Stimulated activated effector memory CD8-positive, alpha-beta T cell treated with anti-CD3 and anti-CD28 coated beads, Interleukin-12 subunit alpha, Interleukin-12 subunit beta, amount 100 ng/mL, for 72 hours (primary cell): ENCODE measurements around the gene MRNIP.
A peak's percentile ranks its signal among the peaks of the same experiment; 100 is the strongest.

Experiments
- ATAC-seq: fragments of 150-1000 bp; cut with Tn5 transposase; 2 replicates; pipeline ENCODE4 v1.10.0; 2021
- DNase-seq, 2 donors: peaks; one replicate each; pipeline ENCODE4 v3.0.0; 2021 to 2022; ENCODE audit warnings: low spot score in 2 of 2
- H3K27ac Mint-ChIP-seq: one replicate; pipeline ENCODE4 v1.8.0; 2022; ENCODE audit warnings: mild to moderate bottlenecking, mixed read lengths
- H3K36me3 Mint-ChIP-seq: one replicate; pipeline ENCODE4 v1.8.0; 2022; ENCODE audit warnings: mild to moderate bottlenecking, mixed read lengths
- H3K4me1 Mint-ChIP-seq: one replicate; pipeline ENCODE4 v1.8.0; 2022; ENCODE audit warnings: mixed read lengths
- H3K4me3 Mint-ChIP-seq: one replicate; pipeline ENCODE4 v1.8.0; 2022; ENCODE audit warnings: mild to moderate bottlenecking, mixed read lengths
- H3K9me3 Mint-ChIP-seq: one replicate; pipeline ENCODE4 v1.8.0; 2022; ENCODE audit warnings: mixed read lengths

MRNIP gene

DNA sequence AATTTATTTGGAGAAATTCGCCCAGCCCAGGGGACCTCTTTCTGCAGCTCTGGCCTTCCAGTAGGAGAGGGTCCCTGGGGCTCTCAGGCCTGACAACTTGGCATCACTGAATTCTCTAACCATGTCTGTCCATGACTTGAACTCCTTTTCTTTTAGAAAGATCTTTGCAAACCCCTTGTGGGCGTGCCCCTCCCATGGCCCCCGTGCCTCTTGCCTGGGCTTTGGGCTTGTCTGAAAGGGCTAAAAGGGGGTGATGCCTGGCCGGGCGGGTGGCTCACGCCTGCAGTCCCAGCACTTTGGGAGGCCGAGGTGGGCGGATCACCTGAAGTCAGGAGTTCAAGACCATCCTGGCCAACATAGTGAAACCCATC lies 41.2 kb downstream of the MRNIP start:
- no peak for DNase-seq
- peak overlapping the region; percentile 97 for H3K27ac Mint-ChIP-seq
- H3K9me3 Mint-ChIP-seq: no peaks in the 10 kb centered on the region
- H3K36me3 Mint-ChIP-seq: peaks cover 47% of the 10 kb centered on the region
- H3K4me3 Mint-ChIP-seq: peak overlapping the region; percentile 88
- ATAC-seq: no peak
- H3K4me1 Mint-ChIP-seq: peaks cover 45% of the 10 kb centered on the region

DNA sequence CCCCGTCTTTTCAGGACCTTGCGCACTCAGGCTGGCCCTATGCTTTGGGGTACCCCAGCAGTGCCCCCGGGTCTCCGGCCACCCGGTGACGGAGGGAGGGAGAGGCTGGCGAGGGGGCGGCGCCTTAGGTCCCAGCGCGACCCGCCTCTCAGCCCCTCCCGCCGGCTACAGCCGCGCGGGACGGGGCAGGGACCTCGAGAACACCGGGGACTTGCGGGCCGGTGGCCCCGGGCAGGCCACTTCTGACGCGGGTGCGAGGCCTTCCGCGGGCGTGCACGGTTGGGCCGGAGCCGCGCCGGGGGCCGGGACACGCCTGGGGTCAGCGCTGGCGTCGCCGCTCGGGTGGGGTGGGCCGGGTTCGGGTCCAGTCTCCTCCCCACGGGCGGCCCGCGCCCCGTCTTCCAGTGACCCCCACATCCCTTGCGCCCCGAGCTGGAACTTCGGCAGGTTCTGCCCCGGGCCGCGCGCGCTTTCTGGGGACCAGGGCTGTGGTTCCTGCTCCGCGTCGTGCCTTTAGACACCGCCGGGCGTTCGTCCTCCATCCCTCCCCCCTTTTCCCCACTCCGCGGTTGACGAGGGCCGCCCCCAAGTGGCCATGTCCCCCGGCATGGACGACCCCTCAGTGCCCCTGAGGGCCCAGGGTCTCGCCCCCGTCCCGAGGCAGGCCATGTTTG lies 41.7 kb downstream of the MRNIP start:
- DNase-seq (no peak), ATAC-seq (no peak)
- Mint-ChIP-seq H3K27ac (peak overlapping the region; percentile 97), H3K4me3 (peak overlapping the region; percentile 88), H3K36me3 (peaks cover 42% of the 10 kb centered on the region), H3K4me1 (peaks cover 40% of the 10 kb centered on the region), H3K9me3 (no peaks in the 10 kb centered on the region)

DNA sequence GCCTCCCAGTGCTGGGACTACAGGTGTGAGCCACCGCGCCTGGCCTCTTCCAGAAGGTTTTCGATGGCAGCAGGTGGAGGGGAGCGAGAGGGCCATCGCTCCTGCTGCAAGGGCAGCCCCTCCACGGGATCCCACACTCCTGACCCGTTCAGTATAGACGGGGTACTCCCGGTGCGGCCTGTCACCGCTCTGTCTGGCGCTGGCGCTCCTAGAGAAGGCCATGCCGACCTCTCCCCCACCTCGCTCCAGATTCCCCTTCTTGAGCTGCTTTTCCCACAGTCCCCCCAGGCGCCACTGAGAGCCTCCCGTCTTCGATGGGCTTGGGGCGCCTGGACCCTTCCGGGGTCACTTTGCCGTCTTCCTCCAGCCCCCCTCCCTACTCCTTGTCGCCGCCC lies 42.2 kb downstream of the MRNIP start:
- H3K27ac Mint-ChIP-seq: no peak overlapping the region
- H3K4me3 Mint-ChIP-seq: no peak overlapping the region
- no peak for DNase-seq
- peaks cover 37% of the 10 kb centered on the region for H3K36me3 Mint-ChIP-seq
- H3K4me1 Mint-ChIP-seq: peaks cover 34% of the 10 kb centered on the region
- no peaks in the 10 kb centered on the region for H3K9me3 Mint-ChIP-seq
- ATAC-seq: no peak

DNA sequence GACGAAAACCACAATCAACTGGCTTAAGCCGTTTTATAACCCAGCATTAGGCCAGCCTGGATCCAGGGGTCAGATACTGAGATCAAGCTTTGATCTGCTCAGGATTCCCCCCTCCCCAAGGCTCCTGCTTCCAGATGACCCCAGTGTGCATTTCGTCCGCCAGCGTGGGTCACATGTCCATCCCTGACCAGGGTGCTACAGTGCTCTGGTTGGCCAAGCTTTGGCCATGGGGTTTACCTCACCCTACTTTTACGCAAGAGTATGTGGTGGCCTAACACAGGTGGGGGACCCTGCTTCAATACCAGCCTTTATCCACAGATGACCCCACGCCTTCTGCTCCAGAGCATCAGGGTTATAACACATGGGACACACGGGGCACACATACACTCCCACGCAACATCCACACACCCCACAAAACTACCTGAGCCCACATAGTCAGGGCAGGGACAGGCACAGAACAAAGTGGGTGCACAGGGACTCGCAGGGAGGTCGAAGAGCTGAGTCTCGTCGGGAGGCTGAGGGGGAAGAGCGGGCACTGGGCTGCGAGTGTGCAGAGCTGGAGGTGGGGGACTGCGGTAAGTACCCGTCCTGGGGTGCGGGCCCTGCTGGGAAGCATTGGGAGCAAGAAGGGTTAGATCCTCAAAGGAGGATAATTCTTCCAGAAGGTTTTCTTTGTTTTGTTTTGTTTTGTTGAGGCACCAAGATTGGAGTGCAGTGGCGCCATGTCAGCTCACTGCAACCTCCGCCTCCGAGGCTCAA lies 42.9 kb downstream of the MRNIP start:
- Mint-ChIP-seq H3K36me3 (peaks cover 33% of the 10 kb centered on the region), H3K4me1 (peaks cover 34% of the 10 kb centered on the region), H3K9me3 (no peaks in the 10 kb centered on the region), H3K4me3 (peak overlapping the region; percentile 33), H3K27ac (no peak overlapping the region)
- no peak for ATAC-seq
- DNase-seq: no peak

DNA sequence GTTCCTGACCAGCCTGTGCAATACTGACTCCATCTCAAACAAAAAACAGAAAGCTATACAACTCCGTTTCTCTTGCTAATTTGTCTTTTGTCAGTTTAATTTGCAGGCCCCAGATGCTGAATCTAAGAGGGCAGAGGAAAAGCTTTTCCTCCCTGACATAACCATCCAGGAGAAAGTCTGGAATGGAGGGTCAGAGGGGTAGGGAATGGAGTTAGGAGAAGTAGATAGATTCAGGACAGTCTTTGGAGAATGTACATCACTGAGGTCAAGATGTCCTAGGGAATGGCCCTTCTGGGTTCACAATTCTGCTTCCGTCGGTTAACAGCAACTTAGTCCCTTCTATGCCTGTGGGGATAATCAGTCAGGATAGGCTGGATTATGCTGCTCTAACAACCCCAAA lies 44.5 kb downstream of the MRNIP start:
- H3K9me3 Mint-ChIP-seq: no peaks in the 10 kb centered on the region
- H3K4me3 Mint-ChIP-seq: no peak overlapping the region
- peaks cover 23% of the 10 kb centered on the region for H3K4me1 Mint-ChIP-seq
- ATAC-seq (no peak), DNase-seq (no peak)
- peaks cover 19% of the 10 kb centered on the region for H3K36me3 Mint-ChIP-seq
- no peak overlapping the region for H3K27ac Mint-ChIP-seq

DNA sequence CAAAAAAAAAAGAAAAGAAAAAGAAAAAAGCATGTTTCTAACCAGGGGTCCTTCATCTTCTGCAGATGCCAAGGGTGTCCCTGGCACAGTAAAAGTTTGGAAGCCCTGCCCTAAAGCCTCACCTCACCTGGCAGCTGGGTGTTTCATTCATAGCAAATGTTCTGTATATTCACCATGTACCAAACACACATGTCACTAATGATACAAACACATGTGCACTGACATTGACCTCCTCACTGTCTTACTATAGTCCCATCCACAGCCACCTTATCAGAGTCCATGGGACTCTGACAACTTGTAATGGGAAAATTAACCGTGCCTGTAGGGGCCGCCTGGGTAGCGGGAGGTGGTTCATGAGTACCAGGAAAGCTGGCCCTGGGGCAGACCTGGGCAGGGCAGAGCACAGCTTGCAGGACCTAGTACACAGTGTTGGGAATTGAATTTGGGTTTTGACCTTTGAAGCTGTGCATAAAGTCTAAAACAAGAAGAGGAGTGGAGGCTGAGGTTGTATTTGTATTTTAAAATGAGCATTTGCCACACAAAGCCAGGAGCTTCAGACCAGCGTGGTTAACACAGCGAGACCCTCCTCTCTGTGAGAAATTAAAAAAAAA lies 45.5 kb downstream of the MRNIP start:
- H3K9me3 Mint-ChIP-seq: no peaks in the 10 kb centered on the region
- DNase-seq (no peak), ATAC-seq (no peak)
- no peak overlapping the region for H3K4me3 Mint-ChIP-seq
- peaks cover 11% of the 10 kb centered on the region for H3K36me3 Mint-ChIP-seq
- H3K4me1 Mint-ChIP-seq: peaks cover 15% of the 10 kb centered on the region
- H3K27ac Mint-ChIP-seq: no peak overlapping the region

DNA sequence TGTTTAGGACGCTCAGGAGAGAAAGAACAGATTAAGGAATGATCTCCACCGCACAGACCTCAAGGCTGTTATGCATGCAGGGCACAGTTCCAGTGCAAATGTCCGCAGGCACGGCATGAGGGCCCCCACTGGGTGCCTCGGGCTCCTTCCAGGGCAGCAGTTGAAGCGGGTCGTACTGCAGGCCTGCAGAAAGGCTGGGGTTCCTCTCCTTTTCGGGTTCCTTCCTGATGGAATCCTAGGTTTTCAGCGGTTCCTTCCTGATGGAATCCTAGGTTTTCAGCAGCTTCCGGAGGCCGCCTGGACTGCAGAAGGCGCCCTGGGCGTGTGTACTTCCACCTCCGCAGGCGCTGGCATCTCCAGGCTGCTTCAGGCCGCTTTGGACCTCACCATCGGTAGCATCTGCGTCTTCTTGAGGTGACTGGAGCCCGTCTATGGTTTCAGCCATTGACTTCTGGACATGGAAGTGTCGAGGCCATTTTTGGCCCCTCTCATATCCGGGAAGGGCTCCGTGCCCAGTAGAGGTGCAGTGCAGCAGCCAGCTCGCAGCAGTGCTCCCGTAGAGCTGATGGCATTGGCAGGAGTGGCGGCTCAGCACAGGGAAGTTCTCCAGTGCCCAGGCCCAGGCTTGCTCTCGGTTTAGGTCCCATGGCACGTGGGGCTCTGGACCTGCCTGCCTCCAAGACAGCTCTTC lies 46.3 kb downstream of the MRNIP start:
- DNase-seq (no peak), ATAC-seq (no peak)
- H3K27ac Mint-ChIP-seq: no peak overlapping the region
- no peaks in the 10 kb centered on the region for H3K9me3 Mint-ChIP-seq
- H3K4me3 Mint-ChIP-seq: no peak overlapping the region
- H3K36me3 Mint-ChIP-seq: peaks cover 8% of the 10 kb centered on the region
- H3K4me1 Mint-ChIP-seq: peaks cover 7% of the 10 kb centered on the region

DNA sequence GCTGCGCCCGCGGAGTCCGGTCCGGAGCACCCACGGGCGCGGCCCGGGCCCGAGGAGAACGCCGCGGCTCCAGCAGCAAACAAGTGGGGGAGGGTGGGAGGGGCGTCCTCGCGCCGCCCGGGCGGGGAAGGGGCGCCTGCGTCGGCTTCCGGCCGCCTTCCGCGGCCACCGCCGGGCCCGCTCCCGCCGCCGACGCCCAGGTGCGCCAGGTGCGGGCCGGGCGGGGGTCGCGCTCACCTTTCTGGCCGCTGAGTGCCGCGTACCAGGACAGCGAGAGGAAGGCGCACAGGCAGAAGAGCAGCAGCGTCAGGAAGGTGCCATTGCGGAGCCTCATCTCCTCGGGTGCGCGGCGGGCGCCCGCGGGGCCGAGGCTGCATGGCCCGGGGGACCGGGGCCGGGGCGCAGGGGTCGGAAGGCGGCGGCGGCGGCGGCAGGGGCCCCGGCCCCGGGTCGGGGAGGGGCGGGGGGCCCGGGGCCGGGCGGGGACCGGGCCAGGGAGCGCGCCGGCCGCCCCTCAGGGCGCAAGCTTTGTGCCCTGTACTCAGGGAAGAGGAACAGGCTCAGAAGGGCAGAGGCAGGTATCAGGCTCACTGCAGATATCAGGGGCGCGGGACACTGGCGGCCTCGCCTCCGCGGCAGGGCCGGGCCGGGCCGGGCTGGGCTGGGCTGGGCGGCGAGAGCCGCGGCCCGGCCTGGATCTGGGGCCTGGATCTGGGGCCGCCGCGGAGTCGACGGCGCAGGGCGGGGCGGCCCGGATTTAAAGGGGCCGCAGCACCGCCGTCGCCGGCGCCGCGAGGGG lies 52.2 kb downstream of the MRNIP start, which contains the start of gene MGAT4B:
MGAT4B (minus strand) TSS at position 617 of the 799 bp plus-strand sequence; CDS start at position 334, 283 bp downstream.
- peak; percentile 51 to 78 for DNase-seq
- peaks cover 39% of the 10 kb centered on the region for H3K4me1 Mint-ChIP-seq
- peak within 1 kb of the TSS; percentile 84 for H3K4me3 Mint-ChIP-seq
- H3K27ac Mint-ChIP-seq: peak within 1 kb of the TSS; percentile 90
- ATAC-seq: peak; percentile 77
- peaks cover 21% of the 10 kb centered on the region for H3K36me3 Mint-ChIP-seq
- no peaks in the 10 kb centered on the region for H3K9me3 Mint-ChIP-seq

DNA sequence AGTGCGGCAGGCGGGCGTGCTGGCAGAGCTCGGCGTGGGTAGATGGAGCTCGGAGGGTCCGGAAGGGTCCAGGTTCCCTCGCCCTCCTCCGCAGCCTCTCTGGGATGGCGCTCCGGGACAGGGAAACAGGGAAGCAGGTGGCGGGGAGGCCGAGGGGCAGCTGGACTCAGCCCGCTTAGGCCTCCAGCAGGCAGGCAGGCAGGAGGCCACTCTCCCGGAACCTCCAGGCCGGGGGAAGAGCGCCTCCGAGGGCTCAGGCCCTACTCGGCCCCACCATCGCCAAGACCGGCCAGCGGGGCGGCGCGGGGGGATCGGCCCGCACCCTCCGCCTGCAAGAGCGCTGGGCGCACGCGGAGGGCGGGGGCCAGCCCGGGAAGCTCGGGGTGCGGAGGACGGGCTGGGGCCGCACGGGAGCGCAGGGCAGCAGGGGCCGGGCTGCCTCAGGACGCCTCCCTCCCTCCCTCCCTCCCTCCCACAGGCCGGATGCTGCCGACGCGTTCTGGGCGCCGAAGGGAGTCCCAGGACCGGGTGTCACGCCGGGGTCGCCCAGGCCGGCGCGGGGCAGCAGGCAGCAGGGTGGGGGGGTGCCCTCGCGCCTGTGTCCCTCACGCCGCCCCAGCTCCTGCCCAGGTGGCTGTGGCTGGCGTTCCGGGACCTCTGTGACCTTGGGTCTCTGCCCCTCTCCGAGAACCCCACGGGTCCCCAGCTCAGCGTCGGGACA lies 52.9 kb downstream of the MRNIP start:
- H3K27ac Mint-ChIP-seq: peak overlapping the region; percentile 90
- no peak for DNase-seq
- H3K9me3 Mint-ChIP-seq: no peaks in the 10 kb centered on the region
- ATAC-seq: peak; percentile 27
- peaks cover 40% of the 10 kb centered on the region for H3K4me1 Mint-ChIP-seq
- H3K4me3 Mint-ChIP-seq: peak overlapping the region; percentile 84
- H3K36me3 Mint-ChIP-seq: peaks cover 21% of the 10 kb centered on the region

DNA sequence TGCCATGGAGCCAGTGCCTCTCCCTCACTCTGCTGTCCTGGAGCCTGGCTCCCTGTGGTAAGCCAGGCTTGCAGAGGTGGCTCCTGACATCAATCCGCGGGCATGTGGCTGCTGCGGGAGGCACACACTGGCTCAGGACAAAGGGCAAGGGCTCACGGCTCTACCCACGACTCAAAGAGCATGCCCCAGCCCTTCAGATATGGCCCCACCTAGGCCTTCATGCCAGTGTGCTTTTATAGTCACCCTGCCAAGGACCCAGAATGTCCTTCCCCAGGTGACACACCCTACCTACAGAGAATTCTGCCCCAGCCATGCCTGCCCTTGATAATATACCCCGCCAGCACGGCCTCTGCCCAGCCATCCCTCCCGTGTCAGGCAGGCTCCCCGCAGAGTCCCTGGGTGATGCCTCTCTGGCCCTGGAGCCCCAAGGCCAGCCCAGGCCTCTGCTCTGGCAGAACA lies 53.5 kb downstream of the MRNIP start:
- no peak for ATAC-seq
- peaks cover 23% of the 10 kb centered on the region for H3K36me3 Mint-ChIP-seq
- no peak for DNase-seq
- peaks cover 40% of the 10 kb centered on the region for H3K4me1 Mint-ChIP-seq
- H3K4me3 Mint-ChIP-seq: peak overlapping the region; percentile 84
- peak overlapping the region; percentile 90 for H3K27ac Mint-ChIP-seq
- no peaks in the 10 kb centered on the region for H3K9me3 Mint-ChIP-seq

DNA sequence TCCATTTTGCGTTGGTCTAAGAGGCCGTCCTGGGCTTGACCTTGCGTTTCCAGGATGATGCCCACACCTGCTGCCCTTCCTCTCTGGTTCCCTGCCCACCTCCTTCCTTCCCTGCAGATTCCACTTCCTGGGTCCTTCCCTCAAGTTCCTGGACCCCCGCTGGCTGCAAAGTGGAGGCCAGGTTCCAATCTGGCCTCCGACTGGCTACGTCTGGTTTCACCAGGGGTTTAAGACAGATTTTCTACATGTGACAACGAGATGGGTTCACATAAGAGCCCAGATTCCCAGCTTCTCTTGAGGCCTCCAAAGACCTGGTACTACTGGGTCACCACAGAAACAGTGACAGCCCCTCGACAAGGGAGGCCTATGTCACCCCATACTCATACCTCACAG lies 54.1 kb downstream of the MRNIP start:
- Mint-ChIP-seq H3K4me1 (peaks cover 44% of the 10 kb centered on the region), H3K27ac (peak overlapping the region; percentile 90), H3K36me3 (peaks cover 28% of the 10 kb centered on the region), H3K9me3 (no peaks in the 10 kb centered on the region), H3K4me3 (peak overlapping the region; percentile 84)
- ATAC-seq (no peak), DNase-seq (no peak)

DNA sequence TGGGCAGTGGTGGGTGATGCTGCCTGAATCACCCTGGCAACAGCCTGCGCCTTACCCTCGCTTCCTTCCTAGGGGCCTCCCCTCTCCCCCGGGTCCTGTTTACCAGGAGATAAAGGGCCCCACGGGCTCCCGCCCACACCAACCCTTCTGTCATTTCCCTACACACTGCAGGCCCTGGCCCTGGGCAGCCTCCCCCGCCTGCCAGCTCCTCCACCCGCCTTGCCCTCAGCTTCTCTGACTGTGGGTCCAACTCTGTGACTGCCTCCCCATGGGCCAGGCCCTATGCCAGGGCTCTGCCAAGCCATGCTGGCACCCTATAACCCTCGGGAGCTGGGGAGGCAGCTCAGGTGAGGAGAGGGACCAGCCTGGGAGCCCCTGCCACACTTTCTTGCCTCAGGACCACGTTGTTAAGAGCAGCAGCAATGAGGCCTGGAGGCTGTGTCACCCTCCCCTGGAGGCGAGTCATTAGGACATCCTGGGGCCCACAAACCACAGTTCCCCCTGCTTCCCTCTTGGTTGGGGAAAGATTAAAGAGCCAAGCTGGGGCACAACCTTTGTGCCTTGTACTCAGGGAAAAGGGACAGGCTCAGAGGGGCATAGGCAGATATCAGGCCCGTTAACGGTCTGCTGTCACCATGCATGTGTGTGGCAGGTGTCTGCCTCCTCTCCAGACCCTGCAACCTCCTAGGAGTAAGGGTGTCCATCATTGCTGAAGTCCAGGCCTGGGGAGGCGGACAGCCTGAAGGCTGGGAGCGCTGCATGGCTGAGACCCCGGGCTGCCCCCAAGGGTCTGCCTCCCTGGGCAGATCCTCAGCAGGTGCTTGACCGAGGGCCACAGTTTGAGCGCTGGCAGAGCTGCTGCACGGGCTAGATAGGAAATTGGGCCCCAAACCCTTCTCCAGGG lies 54.7 kb downstream of the MRNIP start:
- peak; percentile 74 for ATAC-seq
- Mint-ChIP-seq H3K9me3 (no peaks in the 10 kb centered on the region), H3K36me3 (peaks cover 35% of the 10 kb centered on the region), H3K4me1 (peaks cover 47% of the 10 kb centered on the region), H3K27ac (peak overlapping the region; percentile 90), H3K4me3 (peak overlapping the region; percentile 84)
- DNase-seq: peak in 1 of 2 donors; percentile 59

DNA sequence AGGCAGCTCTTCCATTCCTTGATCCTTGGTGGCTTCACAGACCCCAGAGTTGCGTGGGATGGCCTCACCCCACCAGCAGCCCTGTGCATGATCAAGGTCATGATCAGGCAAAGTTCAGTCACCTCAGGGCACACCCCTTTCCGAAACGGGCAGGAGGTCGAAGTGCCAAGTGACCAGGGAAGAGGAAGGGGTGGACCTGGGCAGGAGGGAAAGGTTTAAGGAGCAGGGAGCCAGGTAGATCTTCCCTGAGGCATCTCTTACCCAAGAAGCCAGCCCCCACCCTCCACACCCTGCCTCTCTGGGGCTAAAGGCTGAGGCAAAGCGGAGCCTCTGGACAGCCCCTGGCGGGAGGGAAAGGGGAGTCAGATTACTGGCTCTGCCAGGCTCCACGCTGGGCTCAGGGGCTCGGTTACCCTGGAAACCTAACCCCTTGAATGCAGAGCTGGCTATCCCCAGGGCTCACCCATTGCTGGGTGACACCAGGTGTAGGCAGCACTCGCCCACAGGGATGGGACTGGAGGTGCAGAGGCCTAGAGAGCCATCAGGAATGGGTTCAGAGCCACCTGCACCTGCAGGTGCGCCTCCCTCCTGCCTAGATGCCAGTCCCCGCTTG lies 55.6 kb downstream of the MRNIP start:
- DNase-seq: no peak
- peak overlapping the region; percentile 90 for H3K27ac Mint-ChIP-seq

More for the DNA sequence above, 55.6 kb downstream of the MRNIP start:
- H3K9me3 Mint-ChIP-seq: no peaks in the 10 kb centered on the region
- H3K4me3 Mint-ChIP-seq: peak overlapping the region; percentile 84
- H3K4me1 Mint-ChIP-seq: peaks cover 47% of the 10 kb centered on the region
- peaks cover 40% of the 10 kb centered on the region for H3K36me3 Mint-ChIP-seq
- ATAC-seq: no peak
